Inferior parietal cortex (tissue), 1 donor: ENCODE results near the gene SARDH.
"Not testable (repeated sequence)": the region's sequence is repeated elsewhere in the genome, so short reads cannot be mapped to it uniquely, and the experiment has no call there.

Source experiments
- DNase-seq: peaks from one replicate; pipeline ENCODE4 v3.0.0-alpha.2; 2016; ENCODE audit errors: extremely low spot score

The SARDH gene

GRCh38 chr9:133759946-133760345 is 21.8 kb upstream of the SARDH start:
- DNase-seq, result no peak

- no peak for DNase-seq
Measured at GRCh38 chr9:133759146-133759900, 21.2 kb upstream of the SARDH start.

- no peak for DNase-seq
Measured at GRCh38 chr9:133758228-133758627, 20.1 kb upstream of the SARDH start.

- DNase-seq, result no peak
Measured at GRCh38 chr9:133754688-133755227, 16.6 kb upstream of the SARDH start.

GRCh38 chr9:133754187-133754586 is 16.0 kb upstream of the SARDH start:
- DNase-seq, result no peak

- DNase-seq, result no peak
Measured at GRCh38 chr9:133752739-133753446, 14.7 kb upstream of the SARDH start.

GRCh38 chr9:133750982-133751649 is 13.0 kb upstream of the SARDH start:
- DNase-seq, result no peak

- DNase-seq, result no peak
Measured at GRCh38 chr9:133747309-133747708, 9.2 kb upstream of the SARDH start.

- DNase-seq, result not testable (repeated sequence)
Measured at GRCh38 chr9:133744528-133744927, 6.4 kb upstream of the SARDH start.

GRCh38 chr9:133742849-133743444 is 4.8 kb upstream of the SARDH start:
- DNase-seq, result peak; percentile 84

- DNase-seq, result no peak
Measured at GRCh38 chr9:133742251-133742650, 4.1 kb upstream of the SARDH start.

GRCh38 chr9:133741716-133742115 is 3.6 kb upstream of the SARDH start:
- DNase-seq, result no peak

GRCh38 chr9:133740911-133741310 is 2.8 kb upstream of the SARDH start:
- no peak for DNase-seq

- no peak for DNase-seq
Measured at GRCh38 chr9:133739408-133740280, 1.5 kb upstream of the SARDH start.

GRCh38 chr9:133738640-133739225 is 581 bp upstream of the SARDH start:
- DNase-seq, result no peak

- DNase-seq, result no peak
Measured at GRCh38 chr9:133737071-133737773, 930 bp downstream of the SARDH start.

GRCh38 chr9:133735931-133736330 is 2.2 kb downstream of the SARDH start:
- no peak for DNase-seq

- no peak for DNase-seq
Measured at GRCh38 chr9:133735415-133735775, 2.8 kb downstream of the SARDH start.

- no peak for DNase-seq
Measured at GRCh38 chr9:133734590-133735414, 3.4 kb downstream of the SARDH start.
